Islet precursor cell (in vitro differentiated cells): ENCODE data around the gene LRPAP1.
"Not testable (repeated sequence)": the region's sequence is repeated elsewhere in the genome, so short reads cannot be mapped to it uniquely, and the experiment has no call there.

ENCODE experiments used
- DNase-seq: peaks from one replicate; pipeline ENCODE4 v3.0.0-alpha.2; 2018

The LRPAP1 gene

GRCh38 chr4:3518511-3518880 is 13.7 kb downstream of the LRPAP1 start:
- no peak for DNase-seq

GRCh38 chr4:3517731-3518510 is 14.3 kb downstream of the LRPAP1 start:
- DNase-seq = no peak

- no peak for DNase-seq
These were observed 15.1 kb downstream of the LRPAP1 start for GRCh38 chr4:3516836-3517730.

DNA sequence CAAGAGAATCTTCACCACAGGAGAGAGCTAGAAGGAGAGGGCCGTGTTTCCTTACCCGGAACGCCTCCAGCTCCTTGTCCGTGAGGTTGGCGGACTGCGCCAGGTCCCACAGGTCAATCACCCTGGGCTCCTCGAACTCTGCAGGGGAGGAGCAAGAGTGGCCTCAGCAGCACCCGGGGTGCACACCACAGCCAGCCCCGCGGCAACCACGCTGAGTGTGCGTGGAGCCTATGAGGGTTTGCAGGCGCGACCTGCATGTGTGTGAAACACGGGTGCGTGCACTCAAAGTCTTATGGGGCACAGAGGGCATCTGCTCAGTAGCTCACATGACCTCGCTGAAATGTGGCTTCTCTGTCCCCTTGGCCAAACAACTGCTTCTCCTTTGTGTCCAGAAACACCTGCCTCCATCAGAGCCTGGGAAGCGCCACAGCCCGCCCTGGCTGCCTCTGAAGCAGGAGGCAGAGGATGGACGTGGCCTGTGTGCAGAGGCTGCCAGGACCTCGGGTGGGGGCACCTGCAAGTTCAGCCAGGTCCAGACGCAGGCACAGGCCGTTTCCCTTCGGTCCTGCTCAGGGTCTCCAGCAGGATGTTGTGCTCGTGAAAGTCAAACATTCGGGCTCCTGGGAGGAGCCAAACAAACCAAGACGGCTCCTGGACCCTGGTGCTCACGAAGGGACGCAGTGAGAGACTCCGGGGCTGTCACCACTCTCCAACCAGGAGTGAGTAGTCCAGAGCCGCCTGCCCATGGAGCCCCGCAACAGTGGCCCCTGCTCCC is 16.0 kb downstream of the LRPAP1 start:
- no peak for DNase-seq

- DNase-seq = no peak
These were observed 16.6 kb downstream of the LRPAP1 start for GRCh38 chr4:3515646-3516045.

DNA sequence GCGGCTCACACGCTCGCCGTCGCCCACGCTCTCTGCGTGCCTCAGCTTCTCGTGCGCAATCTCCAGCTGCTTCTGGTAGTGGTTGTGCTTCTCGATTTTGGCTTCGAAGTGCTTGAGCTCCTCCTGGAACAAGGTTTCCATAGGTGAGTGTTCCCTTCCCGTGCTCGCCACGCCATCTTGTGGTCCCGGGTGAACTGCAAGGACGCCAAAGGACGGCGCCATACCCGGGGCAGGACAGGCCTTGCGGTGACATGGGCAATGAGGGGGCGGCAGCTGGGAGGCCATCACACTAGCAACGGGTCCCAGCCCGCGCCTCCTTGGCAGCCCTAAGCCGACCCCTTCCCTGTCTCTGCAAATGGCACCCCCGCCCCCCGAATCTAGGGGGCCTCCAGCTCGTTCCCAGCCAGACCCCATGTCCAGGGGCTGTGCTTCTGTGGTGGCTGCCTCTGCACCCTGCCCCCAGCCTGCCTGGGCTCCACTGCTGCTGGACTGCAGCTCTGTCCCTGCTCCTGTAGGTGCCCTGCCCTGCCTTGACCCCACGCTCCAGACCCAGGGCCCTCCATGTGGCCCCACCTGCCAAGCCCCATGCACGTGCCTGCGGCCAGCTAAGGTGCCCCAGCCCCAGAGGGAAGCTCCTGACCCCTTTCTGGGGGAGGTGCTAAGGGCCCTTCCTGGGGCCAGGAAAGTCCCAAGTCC is 17.3 kb downstream of the LRPAP1 start:
- DNase-seq = no peak

GRCh38 chr4:3514221-3514780 is 17.9 kb downstream of the LRPAP1 start:
- DNase-seq = no peak

- DNase-seq = no peak
These were observed 18.4 kb downstream of the LRPAP1 start for GRCh38 chr4:3513807-3514206.

DNA sequence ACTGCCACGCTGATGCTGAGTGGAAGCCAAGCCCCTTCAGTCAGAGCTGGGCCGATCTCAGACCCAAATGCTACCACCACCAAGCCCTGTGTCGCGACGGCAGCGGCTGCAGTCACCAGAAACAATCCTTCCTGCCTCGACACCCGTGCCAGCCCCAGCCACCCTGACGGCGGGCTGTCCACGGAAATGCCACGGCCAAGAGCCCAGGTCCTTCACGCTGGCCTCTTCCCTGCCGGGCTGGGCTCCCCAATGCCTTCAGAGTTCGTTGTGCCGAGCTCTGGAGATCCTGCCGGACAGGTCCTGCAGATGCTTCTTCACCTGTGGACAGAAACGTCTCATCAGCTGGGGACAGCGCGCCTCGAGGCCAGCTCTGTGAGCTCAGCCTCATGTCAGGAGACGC is 19.5 kb downstream of the LRPAP1 start:
- no peak for DNase-seq

DNA sequence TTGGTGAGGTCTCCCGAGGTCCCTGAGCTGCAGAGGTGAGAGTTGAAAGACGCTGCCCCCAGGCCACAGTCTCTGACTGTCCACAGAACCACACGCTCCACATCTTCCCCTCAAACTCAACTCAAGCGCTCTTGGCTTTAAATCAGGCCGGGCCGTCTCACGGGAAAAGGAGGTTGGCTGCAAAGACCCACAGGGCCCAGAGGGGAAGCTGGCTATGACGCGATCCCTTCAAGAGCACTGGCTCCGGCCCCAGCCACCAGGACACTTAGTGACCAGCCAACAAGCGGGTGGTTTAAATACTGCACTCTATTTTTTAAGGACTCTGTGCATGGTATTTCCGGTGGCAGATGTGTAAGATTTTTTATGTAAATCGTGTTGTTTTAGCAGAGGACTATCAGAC is 19.9 kb downstream of the LRPAP1 start:
- DNase-seq = no peak

DNA sequence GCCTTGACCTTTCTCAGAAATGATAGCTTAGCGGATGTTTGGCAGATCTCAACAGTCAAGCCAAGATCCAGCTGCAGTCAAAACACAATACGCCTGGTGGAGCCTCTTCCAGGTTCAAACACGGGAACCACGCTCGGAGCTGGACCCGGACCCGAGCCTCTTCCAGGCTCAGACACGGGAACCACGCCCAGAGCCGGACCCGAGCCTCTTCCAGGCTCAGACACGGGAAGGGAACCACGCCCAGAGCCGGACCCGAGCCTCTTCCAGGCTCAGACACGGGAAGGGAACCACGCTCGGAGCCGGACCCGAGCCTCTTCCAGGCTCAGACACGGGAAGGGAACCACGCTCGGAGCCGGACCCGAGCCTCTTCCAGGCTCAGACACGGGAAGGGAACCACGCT is 20.6 kb downstream of the LRPAP1 start:
- DNase-seq = not testable (repeated sequence)

DNA sequence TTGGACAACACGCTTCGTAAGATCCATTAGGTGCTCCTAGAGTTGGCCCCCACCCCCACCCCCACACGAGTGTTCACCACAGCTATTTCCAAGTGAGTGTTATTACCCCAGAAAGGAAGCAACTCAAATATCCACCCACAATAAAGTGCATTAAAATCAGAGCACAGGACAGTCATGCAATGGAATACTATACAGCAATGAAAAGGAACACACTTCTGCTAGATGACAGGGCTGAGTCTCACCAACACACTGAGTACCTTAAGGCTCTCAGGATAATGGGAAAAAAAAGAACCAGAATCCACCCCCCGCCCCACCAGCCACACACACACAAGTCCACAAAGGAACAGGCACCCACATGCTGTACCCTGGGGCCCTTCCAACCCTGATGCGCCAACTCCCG is 21.0 kb downstream of the LRPAP1 start:
- DNase-seq = no peak

- no peak for DNase-seq
These were observed 21.7 kb downstream of the LRPAP1 start for GRCh38 chr4:3510481-3510880.

- DNase-seq = no peak
These were observed 23.7 kb downstream of the LRPAP1 start for GRCh38 chr4:3508542-3508941.

GRCh38 chr4:3505231-3505630 is 27.0 kb downstream of the LRPAP1 start:
- DNase-seq = no peak

GRCh38 chr4:3502941-3503936 is 29.0 kb downstream of the LRPAP1 start:
- no peak for DNase-seq

DNA sequence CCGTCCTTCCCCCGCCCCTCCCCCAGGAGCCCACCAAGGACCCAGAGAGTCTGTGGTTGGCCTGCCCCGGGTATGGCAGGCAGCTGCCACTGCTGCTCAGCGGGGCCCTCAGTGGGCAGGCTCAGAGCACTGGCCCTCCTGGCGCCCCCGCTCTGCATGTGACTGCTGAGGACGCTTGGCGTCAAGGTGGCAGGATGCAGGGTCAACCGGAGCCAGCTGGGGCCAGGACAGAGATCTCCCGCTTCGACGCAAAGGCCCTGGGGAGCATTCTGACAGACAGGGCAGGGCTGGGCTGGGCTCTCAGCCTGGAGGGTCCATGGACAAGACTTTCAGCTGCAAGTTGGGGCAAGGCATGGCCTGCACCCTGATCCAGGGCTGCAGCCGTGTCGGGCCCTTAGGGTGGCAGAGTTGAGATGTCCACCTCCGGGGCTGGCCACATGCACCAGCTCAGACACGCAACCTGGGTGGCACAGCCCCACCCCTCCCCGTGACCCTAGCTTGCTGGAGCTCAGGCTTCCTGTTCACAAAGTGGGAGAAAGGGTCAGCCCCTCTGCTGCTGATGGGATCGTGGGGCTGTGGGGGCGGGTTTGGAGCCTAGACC is 30.3 kb downstream of the LRPAP1 start:
- no peak for DNase-seq

- DNase-seq = no peak
These were observed 30.9 kb downstream of the LRPAP1 start for GRCh38 chr4:3501126-3501824.

- no peak for DNase-seq
These were observed 31.6 kb downstream of the LRPAP1 start for GRCh38 chr4:3500634-3501101.

- no peak for DNase-seq
These were observed 32.1 kb downstream of the LRPAP1 start for GRCh38 chr4:3500111-3500510.
